ENCODE results near the gene TMEM255B.

The TMEM255B gene

DNA sequence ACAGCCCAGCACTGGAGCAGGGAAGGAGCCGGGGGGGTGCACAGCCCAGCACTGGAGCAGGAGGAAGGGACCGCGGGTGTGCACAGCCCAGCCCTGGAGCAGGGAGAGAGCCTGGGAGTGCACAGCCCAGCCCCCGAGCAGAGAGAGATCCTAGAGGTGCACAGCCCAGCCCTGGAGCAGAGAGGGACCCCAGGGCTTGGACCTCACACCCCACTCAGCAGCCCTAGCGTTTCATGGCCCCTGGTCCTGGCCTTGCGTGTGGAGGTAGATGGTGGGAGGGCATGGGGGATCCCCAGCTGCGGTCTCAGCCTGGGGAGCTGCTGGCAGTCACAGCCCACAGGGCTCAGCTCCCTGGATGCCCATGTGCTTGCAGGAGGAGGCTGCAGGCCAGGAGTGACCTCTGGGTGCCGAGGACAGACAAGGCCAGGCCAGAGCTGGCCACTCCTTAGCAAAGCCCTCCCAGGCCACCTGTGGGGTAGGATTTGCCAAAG lies 79.7 kb downstream of the TMEM255B start:
- DNase-seq = no peak

- DNase-seq = no peak
These were observed 80.6 kb downstream of the TMEM255B start for GRCh38 chr13:113839536-113840204.

DNA sequence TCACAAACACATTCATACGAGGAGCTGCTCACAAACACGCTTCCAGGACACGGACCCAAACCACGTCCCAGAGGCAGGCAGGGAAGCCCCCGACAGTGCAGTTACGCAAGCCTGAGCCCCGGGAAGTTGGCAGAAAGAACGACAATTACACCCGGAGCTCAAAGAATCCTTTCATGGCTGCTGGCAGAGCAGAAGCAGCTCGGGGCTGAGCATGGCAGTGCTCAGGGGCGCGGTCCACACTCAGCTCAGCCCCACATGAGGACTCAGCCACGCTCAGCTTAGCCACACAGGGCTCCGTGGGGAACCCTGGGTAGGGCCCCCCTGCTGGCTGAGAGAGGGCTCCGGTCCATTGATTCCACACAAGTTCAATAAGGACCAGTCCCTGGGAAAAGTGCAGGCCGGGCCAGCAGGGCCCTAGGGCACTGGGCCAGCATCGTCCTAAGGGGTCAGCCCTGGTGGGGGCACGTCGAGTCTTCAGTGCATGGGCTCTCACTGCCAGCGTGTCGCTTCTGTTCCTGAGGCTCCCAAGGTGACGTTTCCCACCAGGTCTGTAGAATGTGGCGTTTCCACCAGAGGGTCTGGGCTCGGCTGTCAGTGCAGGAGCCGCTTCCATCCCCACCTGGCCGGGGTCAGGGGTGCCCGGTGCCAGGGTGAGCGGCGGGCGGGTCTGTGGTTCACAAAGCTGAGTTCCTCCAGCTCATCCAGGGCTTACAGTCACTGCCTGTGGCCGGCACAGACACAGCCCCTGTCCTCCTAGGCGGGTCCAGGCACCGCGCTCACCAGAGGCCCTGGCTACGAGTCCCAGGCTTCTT lies 81.7 kb downstream of the TMEM255B start:
- DNase-seq = no peak

DNA sequence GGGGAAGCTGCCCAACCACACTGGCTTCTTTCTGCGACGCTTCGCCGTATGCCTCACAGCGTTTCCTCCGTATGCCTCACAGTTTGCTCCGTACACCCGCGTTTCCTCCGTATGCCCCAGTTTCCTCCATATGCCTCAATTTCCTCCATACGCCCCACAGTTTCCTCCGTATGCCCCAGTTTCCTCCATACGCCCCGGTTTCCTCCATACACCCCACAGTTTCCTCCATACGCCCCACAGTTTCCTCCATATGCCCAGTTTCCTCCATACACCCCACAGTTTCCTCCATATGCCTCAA lies 82.3 kb downstream of the TMEM255B start:
- no peak for DNase-seq

DNA sequence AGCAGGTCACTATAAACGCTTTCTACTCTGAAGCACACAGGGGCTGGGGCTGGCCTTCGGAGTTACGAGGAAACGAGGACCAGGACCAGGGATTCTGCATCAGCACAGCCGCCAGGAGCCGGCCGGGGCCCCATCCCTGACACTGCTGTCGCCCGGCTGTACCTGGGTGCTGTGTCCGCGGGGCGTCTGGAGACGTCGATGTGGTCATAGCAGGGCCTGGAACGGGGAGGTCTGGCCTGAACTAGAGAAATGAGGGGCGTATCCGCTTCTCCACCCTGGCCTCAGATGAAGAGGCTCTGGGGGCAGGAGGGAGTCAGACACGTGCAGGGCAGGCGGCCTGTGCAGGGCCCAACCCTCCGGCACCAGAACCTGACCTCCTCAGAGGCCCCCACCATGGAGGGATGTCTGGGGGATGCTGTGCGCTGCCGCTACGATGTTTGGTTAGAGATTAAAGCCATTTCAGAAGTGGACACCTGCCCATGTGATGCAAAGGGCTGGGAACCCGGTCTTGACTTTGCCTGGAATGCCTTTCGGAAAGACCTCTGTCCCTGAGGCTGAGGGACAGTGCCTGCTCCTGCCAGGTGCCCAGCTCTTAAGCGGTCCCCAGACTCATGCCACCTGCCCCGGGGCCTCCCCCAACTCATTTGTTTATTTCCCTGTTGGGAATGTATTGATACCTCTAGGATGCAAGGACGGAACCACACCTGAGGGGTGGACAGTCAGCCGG lies 83.5 kb downstream of the TMEM255B start:
- no peak for DNase-seq

GRCh38 chr13:113843063-113843654 lies 84.1 kb downstream of the TMEM255B start:
- no peak for DNase-seq

- no peak for DNase-seq
These were observed 85.0 kb downstream of the TMEM255B start for GRCh38 chr13:113843864-113844556.

- DNase-seq = no peak
These were observed 86.0 kb downstream of the TMEM255B start for GRCh38 chr13:113845055-113845454.

DNA sequence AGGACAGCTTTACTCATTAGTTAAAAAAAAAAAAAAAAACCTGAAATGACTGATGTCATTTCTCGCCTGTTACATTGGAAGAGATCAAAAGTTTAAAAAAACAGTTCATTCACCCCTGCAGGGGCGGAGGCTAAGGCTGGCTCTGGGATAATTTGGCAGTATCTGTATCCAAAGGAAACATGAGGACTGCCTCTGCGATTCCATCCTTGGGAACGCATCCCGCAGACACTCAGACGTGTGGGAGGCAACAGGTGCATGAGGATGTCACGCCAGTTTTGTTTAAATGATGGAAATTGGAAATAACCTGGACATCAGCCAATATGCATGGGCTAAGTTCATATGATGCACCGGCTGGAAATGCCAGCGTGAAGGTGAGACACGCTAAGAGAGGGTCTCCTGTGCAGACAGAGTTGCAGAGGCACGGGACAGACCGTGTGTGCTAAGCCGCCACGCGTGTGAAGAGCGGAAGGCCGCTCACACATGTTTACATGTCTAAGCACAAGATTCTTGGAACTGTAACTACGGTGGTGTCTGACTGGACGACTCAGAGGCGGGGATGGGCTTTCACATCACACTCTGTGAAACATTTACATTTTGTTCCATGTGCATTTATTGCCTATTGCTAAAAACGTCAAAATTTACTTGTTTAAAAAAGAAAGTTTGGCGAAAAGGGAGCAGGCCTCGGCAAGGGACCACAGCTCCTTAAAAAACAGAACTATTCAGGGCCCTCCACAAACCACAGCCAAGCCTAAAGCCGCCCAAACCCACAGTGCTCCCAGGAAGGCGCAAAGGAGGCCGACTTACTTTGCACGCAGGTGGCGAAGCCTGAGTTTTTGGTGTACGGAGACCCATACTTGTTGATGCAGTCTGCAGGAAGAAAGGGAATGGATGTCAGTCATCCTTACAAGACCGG lies 87.0 kb downstream of the TMEM255B start:
- DNase-seq = no peak

- DNase-seq = no peak
These were observed 87.8 kb downstream of the TMEM255B start for GRCh38 chr13:113846636-113847318.

GRCh38 chr13:113848020-113848419 lies 89.0 kb downstream of the TMEM255B start:
- no peak for DNase-seq

- DNase-seq = no peak
These were observed 89.6 kb downstream of the TMEM255B start for GRCh38 chr13:113848431-113849260.

DNA sequence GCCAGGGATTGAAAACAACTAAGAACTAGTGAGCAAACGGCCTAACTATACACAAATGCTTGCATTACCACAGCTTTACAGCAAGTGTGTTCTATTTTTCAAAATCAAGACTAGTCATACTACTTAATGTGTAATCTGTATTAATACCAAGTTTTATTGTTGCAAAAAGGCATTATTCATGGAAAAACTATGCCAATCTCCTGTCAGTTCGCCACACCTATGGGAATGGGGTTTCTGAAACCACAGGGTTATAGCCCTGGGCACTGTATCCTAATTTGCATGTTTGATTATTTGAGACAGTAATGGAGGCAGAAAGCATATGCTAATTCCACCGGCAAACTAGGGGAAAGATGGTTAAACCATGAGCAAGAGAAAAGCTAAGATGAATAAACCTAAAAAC lies 90.5 kb downstream of the TMEM255B start:
- DNase-seq = no peak

DNA sequence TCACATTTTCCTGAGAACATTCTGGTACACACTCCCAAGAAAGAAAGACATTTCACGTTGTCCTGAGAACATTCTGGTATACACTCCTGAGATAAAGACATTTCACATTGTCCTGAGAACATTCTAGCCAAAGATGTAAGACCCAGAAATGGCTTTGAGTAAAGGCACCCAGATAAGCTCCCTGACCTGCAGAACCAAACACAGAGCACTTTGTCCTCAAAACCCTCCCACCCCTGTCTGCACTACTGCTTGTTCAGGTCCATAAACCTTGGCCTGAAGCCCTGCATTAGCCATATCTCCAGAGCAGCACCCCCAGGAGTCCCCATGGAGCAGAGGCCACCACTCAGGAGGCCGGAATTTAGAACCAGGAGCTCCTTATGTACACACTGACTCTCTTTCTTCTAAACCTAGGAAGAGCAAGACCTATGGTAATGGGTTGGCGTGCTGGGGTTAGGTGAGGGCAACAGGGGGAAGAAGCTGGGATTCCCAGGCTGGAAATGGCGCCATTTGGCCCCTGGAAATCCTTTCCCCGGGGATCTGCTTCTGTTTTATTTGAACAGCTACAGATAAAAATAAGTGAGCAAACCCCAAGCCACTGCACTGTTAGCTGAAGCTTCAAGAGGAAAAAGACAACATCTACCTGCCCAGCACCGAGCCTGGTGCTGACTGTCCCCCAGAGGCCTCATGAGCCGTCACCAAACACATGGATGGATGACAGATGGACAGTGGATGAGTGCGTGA lies 91.1 kb downstream of the TMEM255B start:
- DNase-seq = no peak

- DNase-seq = no peak
These were observed 91.9 kb downstream of the TMEM255B start for GRCh38 chr13:113850722-113851479.

DNA sequence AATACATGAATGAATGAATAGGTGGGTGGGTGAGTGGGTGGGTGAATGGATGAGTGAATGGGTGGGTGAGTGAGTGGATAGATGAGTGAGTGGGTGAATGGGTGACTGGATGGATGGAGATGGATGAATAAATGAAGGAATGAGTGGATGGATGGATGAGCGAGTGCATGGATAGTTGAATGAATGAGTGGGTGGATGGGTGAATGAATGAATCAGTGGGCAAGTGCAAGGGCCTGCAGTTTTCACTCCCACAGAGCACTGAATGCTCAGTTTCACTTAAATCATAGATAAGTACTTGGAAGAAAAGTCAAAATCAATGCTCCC lies 92.4 kb downstream of the TMEM255B start:
- DNase-seq = no peak

- no peak for DNase-seq
These were observed 93.0 kb downstream of the TMEM255B start for GRCh38 chr13:113851826-113852535.
